Mucosa of rectum (tissue), 2 donors: ENCODE data around the gene EVI5L.

Experiments used
- H3K27ac ChIP-seq, 2 donors: one replicate each; pipeline ENCODE4 v1.7.0; 2013; ENCODE audit warnings: inconsistent platforms in 2 of 2, low read depth in 2 of 2, low read length in 2 of 2
- H3K27me3 ChIP-seq, 2 donors: one replicate each; pipeline ENCODE4 v1.7.0; 2013; ENCODE audit warnings: low read length in 2 of 2; ENCODE audit not compliant: control insufficient read depth in 2 of 2, insufficient read depth in 2 of 2
- H3K36me3 ChIP-seq, 2 donors: one replicate each; pipeline ENCODE4 v1.7.0; 2013; ENCODE audit warnings: low read length in 2 of 2; ENCODE audit not compliant: control insufficient read depth in 2 of 2, insufficient read depth in 2 of 2
- H3K4me1 ChIP-seq, 2 donors: one replicate each; pipeline ENCODE4 v1.7.0; 2013; ENCODE audit warnings: low read length in 2 of 2, mild to moderate bottlenecking in 1 of 2; ENCODE audit not compliant: control insufficient read depth in 2 of 2, insufficient read depth in 2 of 2
- H3K4me3 ChIP-seq, 2 donors: one replicate each; pipeline ENCODE4 v1.7.0; 2013; ENCODE audit warnings: low read length in 2 of 2
- H3K9ac ChIP-seq, 2 donors: one replicate each; pipeline ENCODE4 v1.7.0; 2013; ENCODE audit warnings: low read length in 2 of 2, low read depth in 1 of 2, mild to moderate bottlenecking in 1 of 2
- H3K9me3 ChIP-seq, 2 donors: one replicate each; pipeline ENCODE4 v1.7.0; 2013; ENCODE audit warnings: low read length in 2 of 2; ENCODE audit not compliant: control insufficient read depth in 2 of 2
- donor health status: healthy.
- donor health status: Normal muscosa, but diverticular disease.

Gene EVI5L

DNA sequence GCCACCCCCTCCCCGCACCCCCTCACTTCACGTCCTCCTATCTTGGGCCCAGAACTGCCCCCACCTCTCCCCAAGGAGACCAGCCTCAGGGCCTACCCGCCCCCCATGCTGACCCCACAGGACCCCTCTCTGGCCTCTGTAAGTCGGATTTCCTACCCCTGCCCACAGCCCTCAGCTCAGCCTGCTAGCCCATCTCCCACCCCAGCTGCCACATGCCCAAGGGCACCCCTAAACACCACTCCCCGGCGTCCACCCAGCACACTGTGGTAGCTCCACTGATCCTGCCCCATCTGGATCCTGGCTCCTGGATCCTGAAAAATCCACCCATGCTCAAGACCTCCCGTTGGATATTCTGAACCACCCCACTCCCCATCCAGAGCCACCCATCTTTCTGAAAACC lies 805 bp downstream of the EVI5L start:
- H3K27me3 ChIP-seq: no peaks in the 10 kb centered on the region
- no peak overlapping the region for H3K27ac ChIP-seq
- H3K4me1 ChIP-seq: peaks cover 13 to 33% of the 10 kb centered on the region in 2 donors
- no peaks in the 10 kb centered on the region for H3K9me3 ChIP-seq
- H3K4me3 ChIP-seq: peak overlapping the region; percentile 60 to 65
- no peaks in the 10 kb centered on the region for H3K36me3 ChIP-seq
- H3K9ac ChIP-seq: no peak overlapping the region

GRCh38 chr19:7831452-7831851 lies 1.4 kb downstream of the EVI5L start:
- Histone ChIP-seq H3K36me3 (no peaks in the 10 kb centered on the region), H3K4me3 (no peak overlapping the region), H3K9me3 (no peaks in the 10 kb centered on the region), H3K9ac (peak overlapping the region in 1 of 2 donors; percentile 25), H3K4me1 (peaks cover 13 to 33% of the 10 kb centered on the region in 2 donors), H3K27me3 (no peaks in the 10 kb centered on the region), H3K27ac (no peak overlapping the region)

GRCh38 chr19:7832009-7832408 lies 2.0 kb downstream of the EVI5L start:
- no peaks in the 10 kb centered on the region for H3K36me3 ChIP-seq
- H3K9me3 ChIP-seq: no peaks in the 10 kb centered on the region
- no peak overlapping the region for H3K4me3 ChIP-seq
- peak overlapping the region in 1 of 2 donors; percentile 25 for H3K9ac ChIP-seq
- H3K4me1 ChIP-seq: peaks cover 13 to 33% of the 10 kb centered on the region in 2 donors
- H3K27me3 ChIP-seq: no peaks in the 10 kb centered on the region
- H3K27ac ChIP-seq: no peak overlapping the region

DNA sequence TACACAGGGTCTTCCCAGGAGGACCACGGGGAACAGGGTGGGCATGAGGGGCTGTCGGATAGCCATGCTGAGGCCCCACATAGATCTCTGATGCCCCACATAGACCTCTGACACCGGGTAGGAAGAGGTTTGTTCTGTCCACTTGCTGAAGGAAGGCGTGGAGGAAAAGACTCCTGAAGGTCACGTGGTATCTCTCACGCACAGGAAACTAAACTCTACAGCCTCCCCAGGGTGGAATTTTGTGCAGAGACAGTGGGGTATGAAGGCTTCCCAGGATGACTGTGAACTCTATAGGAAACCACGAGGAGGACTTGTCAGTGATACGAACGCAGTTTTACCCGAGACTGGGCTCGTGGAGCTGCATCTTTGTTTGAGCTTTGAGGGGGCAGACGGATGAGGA lies 2.8 kb downstream of the EVI5L start:
- Histone ChIP-seq H3K4me3 (peak overlapping the region in 1 of 2 donors; percentile 10), H3K4me1 (peaks cover 13 to 33% of the 10 kb centered on the region in 2 donors), H3K27ac (peak overlapping the region; percentile 72 to 83), H3K36me3 (no peaks in the 10 kb centered on the region), H3K9me3 (no peaks in the 10 kb centered on the region), H3K27me3 (no peaks in the 10 kb centered on the region), H3K9ac (peak overlapping the region; percentile 11 to 49)

DNA sequence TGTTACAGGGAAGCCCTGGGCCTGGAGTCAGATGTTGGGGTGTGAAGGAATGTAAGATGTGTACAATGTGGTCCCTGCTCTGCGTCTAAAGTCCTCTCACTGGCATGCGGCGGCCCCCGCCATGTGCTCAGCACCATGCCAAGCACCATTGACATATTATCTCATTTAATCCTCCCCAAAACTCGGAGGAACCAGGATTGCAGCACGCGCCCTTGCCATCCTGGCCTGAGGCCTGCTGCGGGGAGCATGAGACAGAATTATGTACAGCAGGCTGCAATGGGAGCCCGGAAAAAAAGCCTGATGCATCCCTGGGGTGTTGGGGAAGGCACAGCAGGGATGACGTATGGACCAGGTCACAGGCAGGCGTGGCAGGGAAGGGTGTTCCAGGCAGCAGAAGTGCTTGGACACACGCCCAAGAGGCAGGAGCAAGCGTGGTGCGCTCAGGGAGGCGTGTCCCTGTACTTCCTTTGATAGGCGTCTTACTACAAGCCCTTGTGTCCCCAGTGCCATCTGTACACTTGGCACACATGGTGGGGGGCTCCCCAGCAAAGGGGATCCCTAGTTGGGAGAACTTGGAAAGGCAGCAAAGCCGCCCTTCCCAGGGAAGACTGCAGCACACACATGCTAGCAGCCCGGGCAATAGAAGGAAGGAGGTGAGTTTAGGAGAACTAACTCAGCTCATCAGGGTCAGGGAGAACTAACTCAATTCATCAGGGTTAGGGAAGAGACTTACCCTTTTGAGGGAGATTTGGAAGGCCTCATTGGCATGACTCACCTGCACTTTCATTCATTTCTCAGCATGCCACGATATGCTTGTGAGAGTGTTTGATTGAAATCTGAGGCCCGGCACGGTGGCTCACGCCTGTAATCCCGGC lies 3.4 kb downstream of the EVI5L start:
- H3K9me3 ChIP-seq: no peaks in the 10 kb centered on the region
- peak overlapping the region; percentile 72 to 83 for H3K27ac ChIP-seq
- H3K4me1 ChIP-seq: peaks cover 13 to 33% of the 10 kb centered on the region in 2 donors
- no peaks in the 10 kb centered on the region for H3K36me3 ChIP-seq
- no peaks in the 10 kb centered on the region for H3K27me3 ChIP-seq
- peak overlapping the region; percentile 7 to 10 for H3K4me3 ChIP-seq
- H3K9ac ChIP-seq: peak overlapping the region; percentile 11 to 49

GRCh38 chr19:7839476-7839875 lies 9.5 kb downstream of the EVI5L start:
- H3K9me3 ChIP-seq: no peaks in the 10 kb centered on the region
- no peaks in the 10 kb centered on the region for H3K36me3 ChIP-seq
- H3K27me3 ChIP-seq: no peaks in the 10 kb centered on the region

GRCh38 chr19:7840629-7841028 lies 10.6 kb downstream of the EVI5L start:
- Histone ChIP-seq H3K4me3 (no peak overlapping the region), H3K36me3 (no peaks in the 10 kb centered on the region), H3K27ac (no peak overlapping the region), H3K9me3 (no peaks in the 10 kb centered on the region), H3K27me3 (no peaks in the 10 kb centered on the region), H3K4me1 (no peaks in the 10 kb centered on the region), H3K9ac (no peak overlapping the region)

More at GRCh38 chr19:7839476-7839875, 9.5 kb downstream of the EVI5L start:
- peaks cover 0 to 2% of the 10 kb centered on the region in 2 donors for H3K4me1 ChIP-seq
- H3K4me3 ChIP-seq: no peak overlapping the region
- no peak overlapping the region for H3K9ac ChIP-seq
- no peak overlapping the region for H3K27ac ChIP-seq

DNA sequence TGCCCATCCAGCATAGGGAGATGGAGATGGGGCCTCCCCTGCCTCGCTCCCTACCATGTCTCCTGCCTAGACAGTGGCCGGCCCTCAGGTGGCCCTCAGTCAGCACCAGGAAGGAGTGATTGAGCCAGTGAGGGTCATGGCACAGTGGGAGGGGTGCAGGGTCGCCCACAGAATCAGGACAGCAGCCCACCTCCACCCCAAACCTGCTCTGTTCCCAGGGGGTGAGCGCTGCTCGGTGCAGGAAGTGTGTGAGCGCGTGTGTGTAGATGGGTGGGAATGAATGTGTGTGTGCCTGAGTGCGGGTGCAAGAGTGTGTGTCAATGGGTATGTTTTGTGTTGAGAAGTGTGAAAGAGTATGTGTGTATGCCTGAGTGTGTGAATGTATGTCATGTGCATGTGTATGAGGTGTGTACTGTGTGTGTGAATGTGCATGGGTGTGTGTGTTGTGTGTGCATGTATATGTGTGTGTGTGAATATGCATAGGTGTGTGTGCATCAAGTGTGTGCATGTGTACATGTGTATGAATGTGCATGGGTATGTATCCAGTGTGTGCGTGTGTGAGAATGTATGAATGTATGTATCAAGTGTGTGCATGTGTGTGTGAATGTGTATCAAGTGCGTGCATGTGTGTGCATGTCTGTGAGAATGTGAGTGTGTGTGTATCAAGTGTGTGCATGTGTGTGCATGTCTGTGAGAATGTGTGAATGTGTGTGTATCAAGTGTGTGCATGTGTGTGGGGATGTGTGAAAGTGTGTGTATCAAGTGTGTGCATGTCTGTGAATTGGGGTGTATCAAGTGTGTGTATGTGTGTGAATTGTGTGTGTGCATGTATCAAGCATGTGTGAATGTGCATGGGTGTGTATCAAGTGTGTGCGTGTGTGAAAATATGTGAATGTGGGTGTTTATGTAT lies 12.0 kb downstream of the EVI5L start:
- Histone ChIP-seq H3K9ac (no peak overlapping the region), H3K27ac (no peak overlapping the region), H3K4me1 (no peaks in the 10 kb centered on the region)

GRCh38 chr19:7842661-7843294 lies 12.8 kb downstream of the EVI5L start:
- H3K27me3 ChIP-seq: no peaks in the 10 kb centered on the region
- H3K4me1 ChIP-seq: no peaks in the 10 kb centered on the region
- no peaks in the 10 kb centered on the region for H3K36me3 ChIP-seq
- no peak overlapping the region for H3K27ac ChIP-seq
- H3K4me3 ChIP-seq: no peak overlapping the region
- H3K9ac ChIP-seq: no peak overlapping the region
- H3K9me3 ChIP-seq: no peaks in the 10 kb centered on the region

More for the DNA sequence above, 12.0 kb downstream of the EVI5L start:
- Histone ChIP-seq H3K9me3 (no peaks in the 10 kb centered on the region), H3K27me3 (no peaks in the 10 kb centered on the region), H3K4me3 (no peak overlapping the region), H3K36me3 (no peaks in the 10 kb centered on the region)
